Ectodermal cell (in vitro differentiated cells): ENCODE results near the gene DPEP1.

ENCODE experiments used
- H3K27ac ChIP-seq: 2 replicates; pipeline ENCODE4 v1.7.0; 2013; ENCODE audit warnings: mild to moderate bottlenecking, low read depth, low read length; ENCODE audit not compliant: insufficient read depth, poor library complexity, severe bottlenecking
- H3K27me3 ChIP-seq: 2 replicates; pipeline ENCODE4 v1.7.0; 2013; ENCODE audit warnings: mild to moderate bottlenecking, low read length; ENCODE audit not compliant: insufficient read depth, control insufficient read depth, poor library complexity, severe bottlenecking
- H3K36me3 ChIP-seq: one replicate; pipeline ENCODE4 v1.7.0; 2013; ENCODE audit warnings: low read length; ENCODE audit not compliant: control insufficient read depth, insufficient read depth
- H3K4me1 ChIP-seq: one replicate; pipeline ENCODE4 v1.7.0; 2013; ENCODE audit warnings: low read length; ENCODE audit not compliant: control insufficient read depth, insufficient read depth
- H3K4me3 ChIP-seq: 2 replicates; pipeline ENCODE4 v1.7.0; 2013; ENCODE audit warnings: low read depth, low read length, control low read depth; ENCODE audit not compliant: insufficient read depth
- H3K9me3 ChIP-seq: 2 replicates; pipeline ENCODE4 v1.7.0; 2013; ENCODE audit warnings: mild to moderate bottlenecking, low read length, moderate library complexity; ENCODE audit not compliant: control insufficient read depth
- WGBS, 2 experiments: methylation state at CpG; one replicate each; pipeline ENCODE4 v1.1.7; 2013; ENCODE audit warnings: missing lambda C conversion rate in 2 of 2; 5-methylcytosine and 5-hydroxymethylcytosine counted together

DPEP1 gene

GRCh38 chr16:89646906-89647305, 33.5 kb downstream of the DPEP1 start:
- WGBS, 2 experiments, result 94 to 95% methylated on average over 12 of the region's 12 CpGs
- H3K27ac ChIP-seq, result no peak overlapping the region
- no peak overlapping the region for H3K4me3 ChIP-seq
- peaks cover 17% of the 10 kb centered on the region for H3K36me3 ChIP-seq
- H3K4me1 ChIP-seq, result no peaks in the 10 kb centered on the region
- no peaks in the 10 kb centered on the region for H3K9me3 ChIP-seq
- no peaks in the 10 kb centered on the region for H3K27me3 ChIP-seq

- Histone ChIP-seq H3K4me3 (no peak overlapping the region), H3K4me1 (peaks cover 3% of the 10 kb centered on the region), H3K27ac (no peak overlapping the region), H3K36me3 (peaks cover under 1% of the 10 kb centered on the region), H3K9me3 (no peaks in the 10 kb centered on the region), H3K27me3 (no peaks in the 10 kb centered on the region)
- 94 to 96% methylated on average over 15 of the region's 15 CpGs for WGBS, 2 experiments
These were observed 38.1 kb downstream of the DPEP1 start for GRCh38 chr16:89651584-89651983.

- H3K27ac ChIP-seq, result no peak overlapping the region
- peaks cover 5% of the 10 kb centered on the region for H3K4me1 ChIP-seq
- no peaks in the 10 kb centered on the region for H3K27me3 ChIP-seq
- no peaks in the 10 kb centered on the region for H3K9me3 ChIP-seq
- H3K36me3 ChIP-seq, result no peaks in the 10 kb centered on the region
- H3K4me3 ChIP-seq, result no peak overlapping the region
- 95% methylated on average over 10 of the region's 10 CpGs for WGBS, 2 experiments
These were observed 40.3 kb downstream of the DPEP1 start for GRCh38 chr16:89653656-89654295.

GRCh38 chr16:89655062-89655643, 41.7 kb downstream of the DPEP1 start:
- Histone ChIP-seq H3K4me1 (peaks cover 5% of the 10 kb centered on the region), H3K4me3 (no peak overlapping the region), H3K27me3 (no peaks in the 10 kb centered on the region), H3K27ac (no peak overlapping the region), H3K36me3 (peaks cover 7% of the 10 kb centered on the region), H3K9me3 (no peaks in the 10 kb centered on the region)
- 94 to 96% methylated on average over 10 of the region's 10 CpGs for WGBS, 2 experiments

- H3K4me3 ChIP-seq, result peak overlapping the region; percentile 95
- no peaks in the 10 kb centered on the region for H3K9me3 ChIP-seq
- WGBS, 2 experiments, result 37% methylated on average over 32 of the region's 32 CpGs
- peaks cover 5% of the 10 kb centered on the region for H3K4me1 ChIP-seq
- H3K27ac ChIP-seq, result no peak overlapping the region
- H3K36me3 ChIP-seq, result peaks cover 20% of the 10 kb centered on the region
- no peaks in the 10 kb centered on the region for H3K27me3 ChIP-seq
These were observed 43.1 kb downstream of the DPEP1 start for GRCh38 chr16:89656435-89657121.

GRCh38 chr16:89657442-89658220, 44.2 kb downstream of the DPEP1 start, which contains the start of the genes CHMP1A and SPATA33:
CHMP1A (minus strand) TSS chr16:89657708; CDS start chr16:89657588, 120 bp downstream.
SPATA33 (plus strand) TSS chr16:89657836; CDS start chr16:89657912, 76 bp downstream.
- H3K9me3 ChIP-seq, result no peaks in the 10 kb centered on the region
- H3K4me1 ChIP-seq, result peaks cover 5% of the 10 kb centered on the region
- H3K36me3 ChIP-seq, result peaks cover 26% of the 10 kb centered on the region
- H3K4me3 ChIP-seq, result peak within 1 kb of the TSS; percentile 95
- 0% methylated on average over 99 of the region's 99 CpGs for WGBS, 2 experiments
- H3K27ac ChIP-seq, result peak within 1 kb of the TSS; percentile 66
- no peaks in the 10 kb centered on the region for H3K27me3 ChIP-seq

- Histone ChIP-seq H3K27me3 (no peaks in the 10 kb centered on the region), H3K4me1 (peaks cover 5% of the 10 kb centered on the region), H3K36me3 (peaks cover 29% of the 10 kb centered on the region), H3K27ac (no peak overlapping the region), H3K4me3 (peak overlapping the region; percentile 95), H3K9me3 (no peaks in the 10 kb centered on the region)
- WGBS, 2 experiments, result 24 to 26% methylated on average over 27 of the region's 27 CpGs
These were observed 44.9 kb downstream of the DPEP1 start for GRCh38 chr16:89658221-89658879.

GRCh38 chr16:89660146-89660545, 46.7 kb downstream of the DPEP1 start:
- no peak overlapping the region for H3K27ac ChIP-seq
- H3K27me3 ChIP-seq, result no peaks in the 10 kb centered on the region
- H3K4me3 ChIP-seq, result no peak overlapping the region
- peaks cover 41% of the 10 kb centered on the region for H3K36me3 ChIP-seq
- H3K4me1 ChIP-seq, result peaks cover 5% of the 10 kb centered on the region
- no peaks in the 10 kb centered on the region for H3K9me3 ChIP-seq
- WGBS, 2 experiments, result 95 to 96% methylated on average over 7 of the region's 7 CpGs

GRCh38 chr16:89661215-89661614, 47.8 kb downstream of the DPEP1 start:
- peaks cover 46% of the 10 kb centered on the region for H3K36me3 ChIP-seq
- H3K27ac ChIP-seq, result no peak overlapping the region
- H3K9me3 ChIP-seq, result no peaks in the 10 kb centered on the region
- peaks cover 5% of the 10 kb centered on the region for H3K4me1 ChIP-seq
- H3K4me3 ChIP-seq, result no peak overlapping the region
- no peaks in the 10 kb centered on the region for H3K27me3 ChIP-seq
- 96 to 98% methylated on average over 9 of the region's 9 CpGs for WGBS, 2 experiments
